ENCODE data around the gene RPA3.

The RPA3 gene

GRCh38 chr7:7718492-7718891, at the start of gene RPA3:
TSS of gene RPA3 (minus strand) at chr7:7718607. CDS start at chr7:7640418, 78,189 bp downstream.
- DNase-seq (ENCODE audit: low spot score), result no peak

GRCh38 chr7:7766671-7767070, 48.3 kb upstream of the RPA3 start:
- DNase-seq (ENCODE audit: low spot score), result no peak

DNA sequence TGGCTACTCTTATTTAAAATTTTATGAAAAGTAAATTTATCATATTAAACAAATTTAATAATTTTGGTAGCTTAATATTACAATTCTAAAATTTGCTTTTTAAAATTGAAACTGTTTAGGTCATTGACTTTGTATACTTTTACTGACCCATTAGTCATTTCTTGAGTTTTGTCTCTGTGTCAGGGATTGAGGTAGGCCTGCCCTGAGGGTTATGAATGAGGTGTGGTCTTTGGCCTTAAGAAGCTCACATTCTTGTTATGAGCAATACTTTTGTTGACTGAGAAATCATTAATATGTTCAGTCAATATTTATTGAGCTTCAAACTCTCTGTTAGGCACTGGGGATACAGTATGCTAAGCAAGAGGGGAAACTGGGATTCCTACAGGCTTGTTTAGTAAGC, 47.0 kb upstream of the RPA3 start:
- DNase-seq (ENCODE audit: low spot score), result no peak

GRCh38 chr7:7764520-7765396, 46.4 kb upstream of the RPA3 start:
- no peak for DNase-seq (ENCODE audit: low spot score)

GRCh38 chr7:7761974-7762779, 43.8 kb upstream of the RPA3 start:
- DNase-seq (ENCODE audit: low spot score), result no peak

DNA sequence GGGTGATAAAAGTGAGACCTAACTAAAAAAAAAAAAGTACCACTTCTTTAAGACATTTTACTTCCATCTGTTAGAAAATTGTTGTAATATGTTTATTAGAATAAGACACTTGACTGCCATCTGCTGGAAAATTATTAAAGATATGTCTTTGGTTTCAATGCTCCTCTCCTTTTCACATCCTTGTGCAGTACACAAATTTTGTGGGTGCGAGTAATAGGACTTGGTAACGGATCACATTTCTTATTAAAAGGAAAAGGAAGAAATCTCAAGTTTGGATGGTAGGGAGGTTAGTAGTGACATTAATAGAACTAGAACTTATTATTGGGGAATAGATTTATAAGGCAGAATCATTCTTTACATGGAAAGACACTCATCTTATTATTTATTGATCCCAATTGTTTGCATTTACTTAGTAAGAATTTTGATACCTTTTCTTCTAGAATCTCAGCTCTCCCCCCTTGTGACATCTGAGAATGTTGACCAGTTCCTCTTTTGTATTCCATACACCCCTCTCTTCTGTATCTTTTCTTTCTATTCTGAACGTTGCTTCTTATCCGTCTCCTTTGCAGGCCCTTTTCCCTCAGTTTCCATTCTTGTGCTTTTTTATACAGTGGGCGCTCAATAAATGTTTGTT, 43.0 kb upstream of the RPA3 start:
- no peak for DNase-seq (ENCODE audit: low spot score)

- no peak for DNase-seq (ENCODE audit: low spot score)
Measured at GRCh38 chr7:7757576-7757975, 39.2 kb upstream of the RPA3 start.

DNA sequence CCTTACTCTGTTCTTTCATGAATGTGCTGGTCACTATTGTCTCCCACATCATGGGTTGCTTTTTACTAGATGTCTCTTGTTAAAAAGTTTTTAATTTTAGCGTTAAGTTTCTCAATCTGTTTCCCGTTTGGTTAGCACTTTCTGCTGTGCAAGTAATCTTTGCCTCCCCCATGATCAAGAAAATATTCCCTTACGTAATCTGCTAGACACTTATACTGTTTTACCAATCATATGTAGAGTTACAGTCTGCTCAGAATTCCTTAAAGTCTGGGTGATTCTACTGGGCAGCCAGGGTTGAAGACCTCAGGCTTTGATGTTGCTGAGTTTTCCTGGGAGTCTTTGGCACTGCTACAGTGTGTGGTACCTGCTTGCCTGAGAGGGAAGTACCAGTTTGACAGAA, 38.2 kb upstream of the RPA3 start:
- DNase-seq (ENCODE audit: low spot score), result no peak

GRCh38 chr7:7751243-7752092, 33.1 kb upstream of the RPA3 start:
- DNase-seq (ENCODE audit: low spot score), result no peak

- no peak for DNase-seq (ENCODE audit: low spot score)
Measured at GRCh38 chr7:7750571-7751242, 32.3 kb upstream of the RPA3 start.

- DNase-seq (ENCODE audit: low spot score), result no peak
Measured at GRCh38 chr7:7746458-7746857, 28.1 kb upstream of the RPA3 start.

GRCh38 chr7:7745966-7746365, 27.6 kb upstream of the RPA3 start:
- DNase-seq (ENCODE audit: low spot score), result no peak

- DNase-seq (ENCODE audit: low spot score), result no peak
Measured at GRCh38 chr7:7745258-7745657, 26.9 kb upstream of the RPA3 start.

DNA sequence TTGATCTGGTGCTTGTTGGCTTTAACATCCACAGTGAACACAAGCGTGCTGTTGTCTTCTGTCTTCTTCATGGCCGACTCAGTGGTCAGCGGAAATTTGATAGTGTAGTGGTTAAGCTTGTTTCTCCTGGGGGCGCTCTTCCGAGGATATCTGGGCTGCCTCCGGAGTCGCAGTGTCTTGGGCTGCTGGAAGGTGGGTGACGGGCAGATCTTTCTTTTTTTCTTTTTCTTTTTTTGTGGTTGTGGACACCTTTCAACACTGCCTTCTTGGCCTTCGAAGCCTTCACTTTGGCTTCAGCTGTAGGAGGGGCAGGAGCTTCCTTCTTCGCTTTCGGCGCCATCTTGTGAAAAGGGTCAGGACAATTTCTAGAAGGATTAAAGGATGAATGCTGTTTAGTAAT, 23.8 kb upstream of the RPA3 start:
- DNase-seq (ENCODE audit: low spot score), result no peak

- DNase-seq (ENCODE audit: low spot score), result no peak
Measured at GRCh38 chr7:7740037-7740355, 21.6 kb upstream of the RPA3 start.

DNA sequence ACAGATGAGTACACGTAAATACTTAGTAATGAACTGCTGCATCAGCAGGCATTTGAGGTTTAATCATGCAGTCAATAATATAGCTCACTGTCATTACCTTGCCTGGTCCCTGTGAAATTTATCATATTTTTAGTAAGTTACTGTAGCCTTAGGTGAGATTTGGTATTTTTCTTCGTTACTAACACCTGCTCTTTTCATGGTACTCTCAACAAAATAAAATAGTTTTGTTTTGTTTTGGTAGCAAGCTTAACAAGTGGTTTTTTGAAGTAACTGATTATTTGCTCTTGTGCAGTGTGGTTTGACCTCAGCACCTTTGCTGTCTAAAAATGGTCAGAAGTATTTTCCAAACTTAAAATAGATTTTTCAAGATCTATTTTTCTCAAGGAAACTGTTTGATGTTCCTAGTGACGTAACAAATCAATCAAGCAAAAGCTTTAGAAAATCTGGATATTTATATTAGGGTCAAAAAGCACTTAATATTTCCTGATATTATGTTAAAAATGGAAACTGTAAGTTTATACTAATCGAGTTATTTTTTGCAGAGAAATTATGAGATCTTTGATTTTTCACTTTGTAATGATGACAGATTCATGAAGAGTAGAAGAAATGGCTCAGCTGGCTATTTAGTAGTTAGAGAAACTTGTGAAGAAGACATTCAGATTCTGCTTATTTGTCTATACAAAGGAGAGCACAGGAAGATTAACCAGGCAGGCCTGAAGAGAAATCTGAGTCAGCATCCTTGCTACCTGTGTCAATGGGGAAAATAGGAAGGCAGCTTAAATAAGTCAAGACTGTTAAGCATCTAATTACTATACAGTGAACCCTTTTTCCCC, 21.0 kb upstream of the RPA3 start:
- no peak for DNase-seq (ENCODE audit: low spot score)

GRCh38 chr7:7738622-7739021, 20.2 kb upstream of the RPA3 start:
- DNase-seq (ENCODE audit: low spot score), result no peak

- no peak for DNase-seq (ENCODE audit: low spot score)
Measured at GRCh38 chr7:7738177-7738576, 19.8 kb upstream of the RPA3 start.

DNA sequence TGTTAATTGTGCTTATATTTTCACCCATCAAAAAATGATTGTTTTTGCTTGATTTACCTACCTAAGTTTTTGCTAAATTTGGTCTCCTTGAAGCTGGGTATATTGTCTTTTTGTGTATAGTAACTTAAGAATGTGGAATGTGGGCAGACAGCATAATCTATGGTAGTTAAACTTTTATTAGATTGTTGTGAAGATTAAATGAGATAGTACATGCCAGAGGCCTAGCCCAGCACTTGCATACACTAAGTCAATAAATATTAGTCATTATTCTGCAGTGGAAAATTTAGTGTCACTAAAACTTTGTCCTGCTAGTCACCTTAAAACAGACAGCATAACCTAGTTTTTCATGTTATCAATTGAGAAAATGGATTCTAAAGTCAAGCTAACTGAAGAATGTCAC, 19.3 kb upstream of the RPA3 start:
- no peak for DNase-seq (ENCODE audit: low spot score)

DNA sequence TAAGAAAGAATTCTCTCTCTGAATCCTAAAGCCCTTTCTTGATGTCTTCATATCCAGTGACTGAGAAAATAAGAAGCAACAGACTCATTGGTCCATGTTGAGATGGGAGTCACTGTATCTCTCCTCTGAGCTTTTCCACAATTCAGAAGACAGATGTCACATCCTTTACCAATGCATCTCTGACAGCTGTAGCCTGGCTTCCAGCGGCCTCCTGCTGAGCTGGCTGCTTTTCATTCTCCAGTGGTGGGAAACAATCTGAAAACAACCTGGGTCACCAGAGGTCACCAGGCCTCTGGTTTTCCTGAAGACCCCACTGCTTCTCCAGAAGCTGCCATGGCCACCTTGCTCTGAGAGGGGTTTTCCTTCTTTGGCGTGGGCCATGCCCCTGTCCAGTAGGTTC, 18.3 kb upstream of the RPA3 start:
- DNase-seq (ENCODE audit: low spot score), result peak; percentile 75

All from ecto neural progenitor cell (in vitro differentiated cells).